ENCODE results near the gene FGD4. TPM values are rescaled to one million over a fixed set of nuclear protein-coding genes. Genes with fewer than 3 reads are reported as not detected.

FGD4 gene
- total RNA-seq, 1 experiment from 2014 or later = 54.3 TPM

- no peak overlapping the region for H3K4ac ChIP-seq (ENCODE audit: low read depth, low read length)
- no peak overlapping the region for H2BK20ac ChIP-seq (ENCODE audit: low read depth, low read length, poor library complexity, severe bottlenecking)
- no peak overlapping the region for H2BK15ac ChIP-seq (ENCODE audit: low read depth, low read length)
- no peak for DNase-seq
- H3K27ac ChIP-seq (ENCODE audit: insufficient read length, low read depth, low read length) = no peak overlapping the region
- H3K9me3 ChIP-seq (ENCODE audit: control insufficient read depth, low read depth, low read length) = no peaks in the 10 kb centered on the region
- H3K79me1 ChIP-seq (ENCODE audit: insufficient read depth, low read depth, low read length, poor library complexity, severe bottlenecking) = no peaks in the 10 kb centered on the region
- no CpG with 5 or more reads among the region's 47 CpGs for WGBS (ENCODE audit: extremely low coverage, insufficient read length, low lambda C conversion rate)
- H4K91ac ChIP-seq (ENCODE audit: insufficient read length, low read depth, low read length) = no peak overlapping the region
- no peak overlapping the region for H2BK120ac ChIP-seq (ENCODE audit: low read depth, low read length, poor library complexity, severe bottlenecking)
- no peak overlapping the region for H3K4me3 Mint-ChIP-seq
- no peaks in the 10 kb centered on the region for H3K4me1 ChIP-seq (ENCODE audit: insufficient read depth, low read length)
- no peak overlapping the region for H3K4me2 ChIP-seq (ENCODE audit: insufficient read depth, insufficient read length, low read length)
- no peak overlapping the region for H3K18ac ChIP-seq (ENCODE audit: insufficient read length, low read depth, low read length)
- no peaks in the 10 kb centered on the region for H3K79me2 ChIP-seq (ENCODE audit: insufficient read depth, low read length)
- peaks cover 0 to 8% (median 6%) of the 10 kb centered on the region in 3 experiments; a peak in 4 of 7 replicates for H3K36me3 Mint-ChIP-seq (ENCODE audit: insufficient read depth in 1 of 3, low read depth in 3 of 3)
- no peak overlapping the region for H4K5ac ChIP-seq (ENCODE audit: insufficient read length, low read depth, low read length)
- no peaks in the 10 kb centered on the region for H4K20me1 ChIP-seq (ENCODE audit: control insufficient read depth, insufficient read depth, insufficient read length)
- no peaks in the 10 kb centered on the region for H3K27me3 Mint-ChIP-seq (ENCODE audit: low read depth)
- H3K9ac ChIP-seq (ENCODE audit: extremely low read depth, insufficient read length, low read length) = no peak overlapping the region
- no peak overlapping the region for H4K8ac ChIP-seq (replicated peaks; ENCODE audit: insufficient read length, low read depth, low read length)
- H2AFZ ChIP-seq (ENCODE audit: low read length) = no peak overlapping the region
- no peak overlapping the region for H3K56ac ChIP-seq (ENCODE audit: insufficient read length, low read depth, low read length)
- no peaks in the 10 kb centered on the region for H3K23me2 ChIP-seq (ENCODE audit: insufficient read length, low read depth, low read length, poor library complexity, severe bottlenecking)
- no peak overlapping the region for H2BK12ac ChIP-seq (ENCODE audit: insufficient read length, low read depth, low read length)
- no peak overlapping the region for H2BK5ac ChIP-seq (ENCODE audit: insufficient read length, low read length)
- TF ChIP-seq CTCF (conservative IDR thresholded peaks at IDR 0.05) = no peak
- peaks cover under 1 to 5% of the 10 kb centered on the region in 2 experiments; a peak in 3 of 4 replicates for H3K4me1 Mint-ChIP-seq
- peaks cover 0 to 2% of the 10 kb centered on the region in 2 experiments; a peak in 2 of 5 replicates for H3K9me3 Mint-ChIP-seq
- H3K14ac ChIP-seq (ENCODE audit: insufficient read depth, low read length) = no peak overlapping the region
- H3K23ac ChIP-seq (ENCODE audit: insufficient read length, low read depth, low read length) = no peak overlapping the region
- no peak overlapping the region for H2AK5ac ChIP-seq (ENCODE audit: insufficient read length, low read length)
- no peaks in the 10 kb centered on the region for H3K27me3 ChIP-seq (ENCODE audit: insufficient read depth, low read length)
- no peak overlapping the region for H3T11ph ChIP-seq (ENCODE audit: low read length)
- no peak overlapping the region for H3K27ac Mint-ChIP-seq
Observed at GRCh38 chr12:32390572-32391219, 8.7 kb upstream of the FGD4 start.
